ENCODE measurements around the gene ZC3H4.

DNA sequence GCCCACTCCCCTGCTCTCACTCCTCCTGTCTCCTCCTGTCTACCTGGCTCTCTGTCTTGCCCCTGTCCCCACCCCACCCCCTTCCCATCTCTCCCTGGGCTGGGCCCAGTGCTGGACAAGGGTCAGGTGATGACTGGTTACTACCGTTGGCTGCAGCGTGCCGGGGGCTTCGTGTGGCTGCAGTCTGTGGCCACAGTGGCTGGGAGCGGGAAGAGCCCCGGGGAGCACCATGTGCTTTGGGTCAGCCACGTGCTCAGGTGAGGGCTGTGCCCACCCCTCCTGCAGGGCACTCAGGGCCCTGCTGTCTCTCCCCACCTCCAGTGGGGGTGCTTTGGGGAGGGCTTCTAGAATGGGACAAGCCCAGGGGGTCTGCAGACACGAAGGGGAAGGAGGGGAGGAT lies 72.7 kb downstream of the ZC3H4 start:
- TF ChIP-seq EZH2 (IDR thresholded peaks at IDR 0.05; ENCODE audit: borderline replicate concordance, low read length) (no peak), CTCF (IDR thresholded peaks at IDR 0.05; ENCODE audit: low read length) (no peak)
